GM12874 (cell line): ENCODE measurements around the gene ATP8A2.
A peak's percentile ranks its signal among the peaks of the same experiment; 100 is the strongest.

Source experiments
- TF ChIP-seq, protein P1 (sequence below): IDR thresholded peaks from 2 replicates; pipeline ENCODE4 v1.5.1; 2011; ENCODE audit warnings: low read depth, mild to moderate bottlenecking, control low read depth, low read length, moderate library complexity; ENCODE audit not compliant: insufficient read depth

The ATP8A2 gene

DNA sequence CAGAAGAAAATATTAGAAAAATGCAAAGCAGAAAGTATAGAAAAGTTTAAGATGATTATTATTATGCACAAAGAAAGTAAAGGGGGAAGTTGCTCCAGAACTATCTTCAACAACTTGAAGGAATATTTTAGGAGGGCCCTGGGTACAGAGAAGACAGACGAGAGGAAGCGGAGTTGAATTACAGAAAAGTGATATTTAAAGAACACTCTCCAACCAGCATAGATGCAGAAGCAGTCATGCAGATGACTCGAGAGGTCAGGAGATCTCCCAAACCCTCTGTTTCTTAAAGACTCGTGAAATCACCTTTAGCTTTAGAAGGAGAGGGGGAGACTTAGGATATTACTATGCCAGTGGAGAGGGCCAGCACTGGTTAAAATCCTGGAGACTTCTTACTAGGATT is 688.6 kb downstream of the ATP8A2 start:
- TF ChIP-seq, protein P1, sequence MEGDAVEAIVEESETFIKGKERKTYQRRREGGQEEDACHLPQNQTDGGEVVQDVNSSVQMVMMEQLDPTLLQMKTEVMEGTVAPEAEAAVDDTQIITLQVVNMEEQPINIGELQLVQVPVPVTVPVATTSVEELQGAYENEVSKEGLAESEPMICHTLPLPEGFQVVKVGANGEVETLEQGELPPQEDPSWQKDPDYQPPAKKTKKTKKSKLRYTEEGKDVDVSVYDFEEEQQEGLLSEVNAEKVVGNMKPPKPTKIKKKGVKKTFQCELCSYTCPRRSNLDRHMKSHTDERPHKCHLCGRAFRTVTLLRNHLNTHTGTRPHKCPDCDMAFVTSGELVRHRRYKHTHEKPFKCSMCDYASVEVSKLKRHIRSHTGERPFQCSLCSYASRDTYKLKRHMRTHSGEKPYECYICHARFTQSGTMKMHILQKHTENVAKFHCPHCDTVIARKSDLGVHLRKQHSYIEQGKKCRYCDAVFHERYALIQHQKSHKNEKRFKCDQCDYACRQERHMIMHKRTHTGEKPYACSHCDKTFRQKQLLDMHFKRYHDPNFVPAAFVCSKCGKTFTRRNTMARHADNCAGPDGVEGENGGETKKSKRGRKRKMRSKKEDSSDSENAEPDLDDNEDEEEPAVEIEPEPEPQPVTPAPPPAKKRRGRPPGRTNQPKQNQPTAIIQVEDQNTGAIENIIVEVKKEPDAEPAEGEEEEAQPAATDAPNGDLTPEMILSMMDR, result no peak

GRCh38 chr13:26061256-26061655 is 689.5 kb downstream of the ATP8A2 start:
- TF ChIP-seq, protein P1, result no peak

DNA sequence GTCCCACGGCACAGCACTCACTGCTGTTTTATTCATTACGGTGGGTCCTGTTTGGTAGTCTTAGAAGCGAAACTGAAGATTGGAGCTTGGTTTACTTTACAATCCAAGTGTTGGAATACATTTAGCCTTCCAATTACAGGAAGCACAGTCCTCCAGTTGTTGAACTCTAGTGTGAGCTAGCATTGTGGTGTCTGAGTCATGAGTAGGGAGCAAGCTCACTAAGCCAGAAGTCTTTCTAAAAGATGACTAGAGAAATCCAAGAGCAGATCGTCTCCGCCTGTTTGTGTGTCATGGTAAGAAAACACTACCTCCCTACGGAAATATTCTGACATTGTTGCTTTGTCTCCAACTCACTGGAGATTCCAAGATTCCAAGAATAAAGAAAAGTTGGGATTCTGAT is 690.2 kb downstream of the ATP8A2 start:
- TF ChIP-seq, protein P1, result no peak

DNA sequence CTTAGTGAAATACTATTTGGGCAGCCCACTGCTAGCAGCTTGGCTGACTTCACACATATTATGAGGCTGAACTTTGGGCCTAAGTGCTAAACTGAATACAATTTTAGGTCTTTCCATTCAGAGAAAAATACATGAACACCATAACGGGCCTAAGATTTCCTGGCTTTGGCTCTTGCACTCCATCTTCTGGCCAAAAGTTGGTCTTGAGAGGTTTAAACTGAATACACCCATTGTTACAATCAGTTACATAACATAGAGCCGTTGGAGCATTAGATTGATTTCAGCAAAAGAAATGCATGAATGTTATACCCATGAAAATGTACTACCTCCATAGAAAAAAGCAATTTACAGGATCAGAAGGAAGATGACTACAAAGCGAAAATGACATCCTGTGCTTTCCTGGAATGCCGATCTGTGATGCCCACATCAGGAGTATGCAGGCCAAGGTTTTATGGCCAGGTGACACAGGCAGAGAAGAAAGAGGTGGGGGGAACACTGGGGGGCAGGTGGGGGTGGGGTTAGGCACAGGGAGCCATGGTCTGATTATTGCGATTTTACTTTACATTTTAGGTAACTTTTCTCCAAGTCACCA is 691.2 kb downstream of the ATP8A2 start:
- TF ChIP-seq, protein P1, result peak; percentile 48

DNA sequence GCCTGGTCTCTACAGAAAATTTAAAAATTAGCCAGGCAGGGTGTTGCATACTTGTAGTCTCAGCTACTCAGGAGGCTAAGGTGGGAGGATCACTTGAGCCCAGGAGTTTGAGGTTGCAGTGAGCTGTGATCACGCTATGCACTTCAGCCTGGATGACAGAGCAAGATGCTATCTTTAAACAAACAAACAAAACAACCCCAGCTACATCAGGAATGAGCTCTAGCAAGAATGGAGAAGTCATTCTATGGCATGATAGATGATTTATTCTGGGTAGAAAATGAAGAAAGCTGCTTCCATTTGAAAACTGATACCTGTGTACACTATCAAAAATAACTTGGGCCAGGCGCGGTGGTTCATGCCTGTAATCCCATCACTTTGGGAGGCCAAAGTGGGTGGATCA is 695.8 kb downstream of the ATP8A2 start:
- TF ChIP-seq, protein P1, result no peak

- TF ChIP-seq, protein P1, result no peak
Observed at GRCh38 chr13:26071691-26072090, 699.9 kb downstream of the ATP8A2 start.

DNA sequence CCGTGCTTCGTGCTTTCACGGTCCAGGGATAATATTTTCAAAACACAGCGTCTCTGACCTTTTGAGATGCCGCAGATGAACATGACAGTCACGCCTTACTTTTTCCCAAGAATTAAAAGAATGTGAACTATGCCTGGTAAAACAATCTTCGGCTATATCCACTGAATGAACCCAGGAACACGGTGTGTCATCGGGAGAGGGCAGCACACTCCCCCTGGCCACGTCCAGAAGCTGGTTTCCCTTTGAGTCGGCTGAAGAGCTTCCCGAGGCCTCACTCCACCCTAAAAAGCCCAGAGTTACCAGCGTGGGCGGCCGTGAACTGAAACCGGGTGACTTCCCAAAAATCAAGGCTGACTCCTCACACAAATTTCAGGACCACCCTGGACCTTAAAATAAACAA is 702.9 kb downstream of the ATP8A2 start:
- TF ChIP-seq, protein P1, result no peak
